Right lobe of liver (tissue), 6 donors: ENCODE data around the gene TUBGCP2. TPM values are rescaled to one million over a fixed set of nuclear protein-coding genes. Genes with fewer than 3 reads are reported as not detected.
A peak's percentile ranks its signal among the peaks of the same experiment; 100 is the strongest.

Source experiments
- ATAC-seq, 4 donors: fragments of 200-7000 bp; cut with Tn5 transposase; one replicate each; pipeline ENCODE4 v1.9.1; 2020; ENCODE audit warnings: mild to moderate bottlenecking in 4 of 4, moderate library complexity in 4 of 4
- DNase-seq, 3 donors: peaks; one replicate each; pipeline ENCODE4 v3.0.0-alpha.2; 2020
- H3K27ac ChIP-seq, 3 donors: fragments of 200-600 bp; one replicate each; pipeline ENCODE4 v1.8.0; 2022
- H3K27me3 ChIP-seq, 2 donors: fragments of 200-600 bp; one replicate each; pipeline ENCODE4 v1.8.0; 2022
- H3K36me3 ChIP-seq, 4 donors: fragments of 200-600 bp; sonication (generic) in 1 of 4; one replicate each; pipeline versions ENCODE4 v1.5.1 to v1.8.0; 2017 to 2022; ENCODE audit warnings: control low read depth in 1 of 4
- H3K4me1 ChIP-seq, 4 donors: fragments of 200-600 bp; sonication (generic) in 1 of 4; one replicate each; pipeline versions ENCODE4 v1.5.1 to v1.8.0; 2017 to 2022; ENCODE audit warnings: control low read depth in 1 of 4
- H3K4me3 ChIP-seq, 3 donors: fragments of 200-600 bp; one replicate each; pipeline ENCODE4 v1.8.0; 2022
- H3K9me3 ChIP-seq, 4 donors: fragments of 200-600 bp; sonication (generic) in 1 of 4; one replicate each; pipeline versions ENCODE4 v1.5.1 to v1.8.0; 2017 to 2022; ENCODE audit warnings: control low read depth in 1 of 4
- POLR2A ChIP-seq: fragments of 450-650 bp; IDR thresholded peaks from one replicate; pipeline ENCODE4 v1.6.1; 2017; ENCODE audit warnings: antibody characterized with exemption, mild to moderate bottlenecking
- WGBS: methylation state at CpG from one replicate; pipeline ENCODE4 v1.1.6; 2018; ENCODE audit warnings: low coverage, low lambda C conversion rate; ENCODE audit not compliant: insufficient coverage; ENCODE audit errors: missing lambda C conversion rate; 5-methylcytosine and 5-hydroxymethylcytosine counted together
- intact Hi-C, 2 donors: fragments of 100-400 bp; cut with DNase I; formaldehyde crosslinking; loops; one replicate each; pipeline versions ENCODE4 v1.11.2 to v1.14.1; 2022
- total RNA-seq, 6 experiments: library from RNA; depleted of rRNA in 2 of 6; stranded (reverse); fragments of >200 nt in 2 of 6; fragmentation: NEBNext Ultra II Directional in 3 of 6; extraction: Animal tissue kit (Norgen Biotek cat#: 25700) in 3 of 6; gene quantifications; one replicate each; pipeline versions ENCODE4 v1.1.0 to v1.2.4, GENCODE V29; 2016 to 2023
- TF ChIP-seq, protein P1 (sequence below), 4 donors: fragments of 200-600 bp in 3 of 4; fragments of 450-650 bp in 1 of 4; IDR thresholded peaks; one replicate each; pipeline versions ENCODE4 v1.5.1 to v1.8.0; 2016 to 2022; ENCODE audit warnings: antibody characterized with exemption in 4 of 4, mild to moderate bottlenecking in 2 of 4
- donor health status: DM: no; HTN: yes; CAD: no.
- donor health status: DM: no; HTN: no; CAD: no.
- donor health status: DM: no; HTN: no; CAD: no.
- donor health status: DM: no; HTN: yes; CAD: no.
- donor health status: DM: no; HTN: yes; CAD: no.

Gene TUBGCP2
- total RNA-seq, 6 experiments from 2014 or later = 19.6 to 30.0 (median 25.6) TPM

DNA sequence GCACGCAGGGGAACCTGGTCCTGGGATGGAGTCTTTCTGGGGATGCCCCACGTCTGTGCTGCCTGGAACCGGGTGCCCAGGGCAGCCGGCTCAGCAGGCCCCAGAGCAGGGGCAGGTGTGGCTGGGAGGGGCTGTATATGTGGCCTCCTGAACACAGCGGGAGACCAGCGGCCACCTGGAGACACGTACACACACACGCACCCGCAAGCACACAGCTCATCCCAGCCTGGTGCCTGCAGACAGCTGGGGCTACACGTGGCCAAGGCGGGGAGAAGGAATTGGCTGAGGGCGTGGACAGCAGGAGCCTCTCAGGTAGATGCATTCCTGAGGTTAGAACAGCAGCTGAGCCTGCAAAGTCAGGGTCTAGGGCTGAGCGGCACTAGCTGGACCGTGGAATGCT, 46.0 kb downstream of the TUBGCP2 start:
- no peak for TF ChIP-seq POLR2A
- TF ChIP-seq, protein P1, sequence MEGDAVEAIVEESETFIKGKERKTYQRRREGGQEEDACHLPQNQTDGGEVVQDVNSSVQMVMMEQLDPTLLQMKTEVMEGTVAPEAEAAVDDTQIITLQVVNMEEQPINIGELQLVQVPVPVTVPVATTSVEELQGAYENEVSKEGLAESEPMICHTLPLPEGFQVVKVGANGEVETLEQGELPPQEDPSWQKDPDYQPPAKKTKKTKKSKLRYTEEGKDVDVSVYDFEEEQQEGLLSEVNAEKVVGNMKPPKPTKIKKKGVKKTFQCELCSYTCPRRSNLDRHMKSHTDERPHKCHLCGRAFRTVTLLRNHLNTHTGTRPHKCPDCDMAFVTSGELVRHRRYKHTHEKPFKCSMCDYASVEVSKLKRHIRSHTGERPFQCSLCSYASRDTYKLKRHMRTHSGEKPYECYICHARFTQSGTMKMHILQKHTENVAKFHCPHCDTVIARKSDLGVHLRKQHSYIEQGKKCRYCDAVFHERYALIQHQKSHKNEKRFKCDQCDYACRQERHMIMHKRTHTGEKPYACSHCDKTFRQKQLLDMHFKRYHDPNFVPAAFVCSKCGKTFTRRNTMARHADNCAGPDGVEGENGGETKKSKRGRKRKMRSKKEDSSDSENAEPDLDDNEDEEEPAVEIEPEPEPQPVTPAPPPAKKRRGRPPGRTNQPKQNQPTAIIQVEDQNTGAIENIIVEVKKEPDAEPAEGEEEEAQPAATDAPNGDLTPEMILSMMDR (IDR thresholded peaks at IDR 0.05) = no peak
- Histone ChIP-seq H3K4me1 (peaks cover 0 to 6% (median 0%) of the 10 kb centered on the region in 4 donors), H3K9me3 (no peaks in the 10 kb centered on the region), H3K27ac (no peak overlapping the region), H3K27me3 (no peaks in the 10 kb centered on the region), H3K36me3 (no peaks in the 10 kb centered on the region), H3K4me3 (no peak overlapping the region)
- DNase-seq = no peak
- intact Hi-C loops = no loop called here
- no peak for ATAC-seq
- WGBS = no CpG with 5 or more reads among the region's 14 CpGs

GRCh38 chr10:133261726-133262325, 46.8 kb downstream of the TUBGCP2 start:
- Histone ChIP-seq H3K36me3 (no peaks in the 10 kb centered on the region), H3K4me1 (peaks cover 0 to 12% (median 0%) of the 10 kb centered on the region in 4 donors), H3K27ac (peak overlapping the region; percentile 55 to 87 (median 60)), H3K27me3 (no peaks in the 10 kb centered on the region), H3K4me3 (peak overlapping the region; percentile 61 to 76 (median 70)), H3K9me3 (no peaks in the 10 kb centered on the region)
- WGBS = 2% methylated on average over 20 of the region's 79 CpGs
- peak; percentile 79 to 88 (median 82) for ATAC-seq
- peak; percentile 92 to 95 (median 94) for DNase-seq
- peak; percentile 46 for TF ChIP-seq POLR2A
- TF ChIP-seq, protein P1 (IDR thresholded peaks at IDR 0.05) = no peak
- intact Hi-C loops = no loop called here

- intact Hi-C loops = no loop called here
- no peak for TF ChIP-seq POLR2A
- TF ChIP-seq, protein P1 (IDR thresholded peaks at IDR 0.05) = no peak
- WGBS = 0% methylated on average over 8 of the region's 50 CpGs
- Histone ChIP-seq H3K9me3 (no peaks in the 10 kb centered on the region), H3K27ac (peak overlapping the region; percentile 55 to 87 (median 60)), H3K4me3 (peak overlapping the region; percentile 61 to 76 (median 70)), H3K36me3 (no peaks in the 10 kb centered on the region), H3K27me3 (no peaks in the 10 kb centered on the region), H3K4me1 (peaks cover 0 to 12% (median 0%) of the 10 kb centered on the region in 4 donors)
- DNase-seq = peak in 1 of 3 donors; percentile 61
- peak; percentile 26 to 48 (median 36) for ATAC-seq
These were observed 47.6 kb downstream of the TUBGCP2 start for GRCh38 chr10:133260895-133261725.

DNA sequence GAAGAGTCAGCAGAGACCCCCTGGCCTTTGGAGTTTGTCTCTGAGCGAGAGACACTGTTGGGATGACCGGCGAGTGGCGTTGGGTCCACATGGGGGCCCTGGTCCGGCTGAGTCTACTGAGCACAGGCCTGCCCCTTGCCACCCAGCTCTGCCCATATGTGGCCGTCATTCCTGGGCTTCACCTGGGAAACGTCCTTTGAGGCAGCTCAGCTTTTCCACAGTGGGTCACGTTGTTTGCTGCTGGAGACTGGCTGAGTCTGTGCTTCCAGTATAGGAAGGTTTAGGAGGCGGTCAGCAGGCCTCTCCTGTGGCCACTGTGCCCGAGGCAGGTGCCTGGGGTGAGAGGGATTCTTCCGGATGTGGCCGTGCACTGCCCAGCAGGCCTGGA, 49.1 kb downstream of the TUBGCP2 start:
- TF ChIP-seq, protein P1 (IDR thresholded peaks at IDR 0.05) = no peak
- no peak for TF ChIP-seq POLR2A
- H3K27ac ChIP-seq = no peak overlapping the region

More for the DNA sequence above, 49.1 kb downstream of the TUBGCP2 start:
- intact Hi-C loops = no loop called here
- Histone ChIP-seq H3K4me1 (peaks cover 0 to 12% (median 0%) of the 10 kb centered on the region in 4 donors), H3K4me3 (no peak overlapping the region), H3K36me3 (no peaks in the 10 kb centered on the region), H3K9me3 (no peaks in the 10 kb centered on the region), H3K27me3 (no peaks in the 10 kb centered on the region)
- ATAC-seq (no peak), DNase-seq (no peak)
- WGBS = 47% methylated on average over 3 of the region's 12 CpGs
